ENCODE results near the gene EYA3. TPM values are rescaled to one million over a fixed set of nuclear protein-coding genes. Genes with fewer than 3 reads are reported as not detected.
"Not testable (repeated sequence)": the region's sequence is repeated elsewhere in the genome, so short reads cannot be mapped to it uniquely, and the experiment has no call there.

Gene EYA3
- total RNA-seq, 1 donor from 2014 or later: 9.9 TPM

GRCh38 chr1:28032281-28032680, 56.1 kb downstream of the EYA3 start:
- Histone ChIP-seq H3K4me1 (ENCODE audit: control insufficient read depth in 3 of 3, insufficient read depth in 3 of 3, low read length in 3 of 3) (no peaks in the 10 kb centered on the region), H3K4me3 (ENCODE audit: low read length in 3 of 3) (no peak overlapping the region), H3K27ac (ENCODE audit: low read depth, low read length) (no peak overlapping the region), H3K36me3 (ENCODE audit: control insufficient read depth in 3 of 3, insufficient read depth in 3 of 3, low read length in 3 of 3) (peaks cover 4 to 7% (median 5%) of the 10 kb centered on the region in 3 donors), H3K9me3 (ENCODE audit: control insufficient read depth in 3 of 3, low read length in 3 of 3) (no peaks in the 10 kb centered on the region), H3K27me3 (ENCODE audit: control insufficient read depth in 3 of 3, insufficient read depth in 3 of 3, low read length in 3 of 3) (no peaks in the 10 kb centered on the region), H3K9ac (ENCODE audit: low read depth in 1 of 3, low read length in 3 of 3) (no peak overlapping the region)

- Histone ChIP-seq H3K4me3 (ENCODE audit: low read length in 3 of 3) (no peak overlapping the region), H3K36me3 (ENCODE audit: control insufficient read depth in 3 of 3, insufficient read depth in 3 of 3, low read length in 3 of 3) (peaks cover 4 to 7% (median 5%) of the 10 kb centered on the region in 3 donors), H3K9ac (ENCODE audit: low read depth in 1 of 3, low read length in 3 of 3) (no peak overlapping the region), H3K27me3 (ENCODE audit: control insufficient read depth in 3 of 3, insufficient read depth in 3 of 3, low read length in 3 of 3) (no peaks in the 10 kb centered on the region), H3K9me3 (ENCODE audit: control insufficient read depth in 3 of 3, low read length in 3 of 3) (no peaks in the 10 kb centered on the region), H3K4me1 (ENCODE audit: control insufficient read depth in 3 of 3, insufficient read depth in 3 of 3, low read length in 3 of 3) (no peaks in the 10 kb centered on the region), H3K27ac (ENCODE audit: low read depth, low read length) (no peak overlapping the region)
Observed at GRCh38 chr1:28031173-28031572, 57.2 kb downstream of the EYA3 start.

- H3K27me3 ChIP-seq (ENCODE audit: control insufficient read depth in 3 of 3, insufficient read depth in 3 of 3, low read length in 3 of 3): no peaks in the 10 kb centered on the region
- H3K27ac ChIP-seq (ENCODE audit: low read depth, low read length): no peak overlapping the region
- no peaks in the 10 kb centered on the region for H3K9me3 ChIP-seq (ENCODE audit: control insufficient read depth in 3 of 3, low read length in 3 of 3)
- no peaks in the 10 kb centered on the region for H3K36me3 ChIP-seq (ENCODE audit: control insufficient read depth in 3 of 3, insufficient read depth in 3 of 3, low read length in 3 of 3)
- no peaks in the 10 kb centered on the region for H3K4me1 ChIP-seq (ENCODE audit: control insufficient read depth in 3 of 3, insufficient read depth in 3 of 3, low read length in 3 of 3)
- no peak overlapping the region for H3K9ac ChIP-seq (ENCODE audit: low read depth in 1 of 3, low read length in 3 of 3)
- H3K4me3 ChIP-seq (ENCODE audit: low read length in 3 of 3): no peak overlapping the region
Observed at GRCh38 chr1:28028873-28029654, 59.3 kb downstream of the EYA3 start.

- Histone ChIP-seq H3K27ac (ENCODE audit: low read depth, low read length) (no peak overlapping the region), H3K4me1 (ENCODE audit: control insufficient read depth in 3 of 3, insufficient read depth in 3 of 3, low read length in 3 of 3) (no peaks in the 10 kb centered on the region), H3K4me3 (ENCODE audit: low read length in 3 of 3) (no peak overlapping the region), H3K9me3 (ENCODE audit: control insufficient read depth in 3 of 3, low read length in 3 of 3) (no peaks in the 10 kb centered on the region), H3K27me3 (ENCODE audit: control insufficient read depth in 3 of 3, insufficient read depth in 3 of 3, low read length in 3 of 3) (no peaks in the 10 kb centered on the region), H3K36me3 (ENCODE audit: control insufficient read depth in 3 of 3, insufficient read depth in 3 of 3, low read length in 3 of 3) (no peaks in the 10 kb centered on the region), H3K9ac (ENCODE audit: low read depth in 1 of 3, low read length in 3 of 3) (no peak overlapping the region)
Observed at GRCh38 chr1:28027660-28028059, 60.8 kb downstream of the EYA3 start.

- Histone ChIP-seq H3K4me1 (ENCODE audit: control insufficient read depth in 3 of 3, insufficient read depth in 3 of 3, low read length in 3 of 3) (no peaks in the 10 kb centered on the region), H3K9me3 (ENCODE audit: control insufficient read depth in 3 of 3, low read length in 3 of 3) (no peaks in the 10 kb centered on the region), H3K4me3 (ENCODE audit: low read length in 3 of 3) (no peak overlapping the region), H3K9ac (ENCODE audit: low read depth in 1 of 3, low read length in 3 of 3) (no peak overlapping the region), H3K36me3 (ENCODE audit: control insufficient read depth in 3 of 3, insufficient read depth in 3 of 3, low read length in 3 of 3) (no peaks in the 10 kb centered on the region), H3K27me3 (ENCODE audit: control insufficient read depth in 3 of 3, insufficient read depth in 3 of 3, low read length in 3 of 3) (no peaks in the 10 kb centered on the region), H3K27ac (ENCODE audit: low read depth, low read length) (no peak overlapping the region)
Observed at GRCh38 chr1:28027238-28027637, 61.2 kb downstream of the EYA3 start.

GRCh38 chr1:28026329-28026728, 62.1 kb downstream of the EYA3 start:
- no peak overlapping the region for H3K4me3 ChIP-seq (ENCODE audit: low read length in 3 of 3)
- no peak overlapping the region for H3K9ac ChIP-seq (ENCODE audit: low read depth in 1 of 3, low read length in 3 of 3)
- H3K27ac ChIP-seq (ENCODE audit: low read depth, low read length): no peak overlapping the region
- no peaks in the 10 kb centered on the region for H3K27me3 ChIP-seq (ENCODE audit: control insufficient read depth in 3 of 3, insufficient read depth in 3 of 3, low read length in 3 of 3)
- H3K9me3 ChIP-seq (ENCODE audit: control insufficient read depth in 3 of 3, low read length in 3 of 3): no peaks in the 10 kb centered on the region
- no peaks in the 10 kb centered on the region for H3K4me1 ChIP-seq (ENCODE audit: control insufficient read depth in 3 of 3, insufficient read depth in 3 of 3, low read length in 3 of 3)
- H3K36me3 ChIP-seq (ENCODE audit: control insufficient read depth in 3 of 3, insufficient read depth in 3 of 3, low read length in 3 of 3): no peaks in the 10 kb centered on the region

- H3K9me3 ChIP-seq (ENCODE audit: control insufficient read depth in 3 of 3, low read length in 3 of 3): no peaks in the 10 kb centered on the region
- peaks cover 2 to 5% (median 4%) of the 10 kb centered on the region in 3 donors for H3K36me3 ChIP-seq (ENCODE audit: control insufficient read depth in 3 of 3, insufficient read depth in 3 of 3, low read length in 3 of 3)
- no peaks in the 10 kb centered on the region for H3K4me1 ChIP-seq (ENCODE audit: control insufficient read depth in 3 of 3, insufficient read depth in 3 of 3, low read length in 3 of 3)
- H3K4me3 ChIP-seq (ENCODE audit: low read length in 3 of 3): no peak overlapping the region
- H3K9ac ChIP-seq (ENCODE audit: low read depth in 1 of 3, low read length in 3 of 3): no peak overlapping the region
- H3K27ac ChIP-seq (ENCODE audit: low read depth, low read length): no peak overlapping the region
- H3K27me3 ChIP-seq (ENCODE audit: control insufficient read depth in 3 of 3, insufficient read depth in 3 of 3, low read length in 3 of 3): no peaks in the 10 kb centered on the region
Observed at GRCh38 chr1:28021064-28021463, 67.3 kb downstream of the EYA3 start.

- Histone ChIP-seq H3K9ac (ENCODE audit: low read depth in 1 of 3, low read length in 3 of 3) (no peak overlapping the region), H3K9me3 (ENCODE audit: control insufficient read depth in 3 of 3, low read length in 3 of 3) (no peaks in the 10 kb centered on the region), H3K27me3 (ENCODE audit: control insufficient read depth in 3 of 3, insufficient read depth in 3 of 3, low read length in 3 of 3) (no peaks in the 10 kb centered on the region), H3K36me3 (ENCODE audit: control insufficient read depth in 3 of 3, insufficient read depth in 3 of 3, low read length in 3 of 3) (peaks cover 21 to 41% (median 30%) of the 10 kb centered on the region in 3 donors), H3K4me3 (ENCODE audit: low read length in 3 of 3) (no peak overlapping the region), H3K4me1 (ENCODE audit: control insufficient read depth in 3 of 3, insufficient read depth in 3 of 3, low read length in 3 of 3) (no peaks in the 10 kb centered on the region), H3K27ac (ENCODE audit: low read depth, low read length) (no peak overlapping the region)
Observed at GRCh38 chr1:28010969-28011368, 77.4 kb downstream of the EYA3 start.

GRCh38 chr1:28003117-28003516, 85.3 kb downstream of the EYA3 start:
- not testable (repeated sequence) for H3K27ac ChIP-seq (ENCODE audit: low read depth, low read length); H3K27me3 ChIP-seq (ENCODE audit: control insufficient read depth in 3 of 3, insufficient read depth in 3 of 3, low read length in 3 of 3); H3K9me3 ChIP-seq (ENCODE audit: control insufficient read depth in 3 of 3, low read length in 3 of 3); H3K4me1 ChIP-seq (ENCODE audit: control insufficient read depth in 3 of 3, insufficient read depth in 3 of 3, low read length in 3 of 3); H3K4me3 ChIP-seq (ENCODE audit: low read length in 3 of 3); H3K9ac ChIP-seq (ENCODE audit: low read depth in 1 of 3, low read length in 3 of 3)
- H3K36me3 ChIP-seq (ENCODE audit: control insufficient read depth in 3 of 3, insufficient read depth in 3 of 3, low read length in 3 of 3): peaks cover 25 to 36% (median 27%) of the 10 kb centered on the region in 3 donors

- Histone ChIP-seq H3K36me3 (ENCODE audit: control insufficient read depth in 3 of 3, insufficient read depth in 3 of 3, low read length in 3 of 3) (peaks cover 29 to 41% (median 32%) of the 10 kb centered on the region in 3 donors), H3K4me3 (ENCODE audit: low read length in 3 of 3) (no peak overlapping the region), H3K27ac (ENCODE audit: low read depth, low read length) (no peak overlapping the region), H3K4me1 (ENCODE audit: control insufficient read depth in 3 of 3, insufficient read depth in 3 of 3, low read length in 3 of 3) (no peaks in the 10 kb centered on the region), H3K9me3 (ENCODE audit: control insufficient read depth in 3 of 3, low read length in 3 of 3) (no peaks in the 10 kb centered on the region), H3K27me3 (ENCODE audit: control insufficient read depth in 3 of 3, insufficient read depth in 3 of 3, low read length in 3 of 3) (no peaks in the 10 kb centered on the region), H3K9ac (ENCODE audit: low read depth in 1 of 3, low read length in 3 of 3) (no peak overlapping the region)
Observed at GRCh38 chr1:28002600-28002999, 85.8 kb downstream of the EYA3 start.

Measured in skeletal muscle tissue (tissue), 4 donors.